ENCODE measurements around the gene KCNQ1. TPM values are rescaled to one million over a fixed set of nuclear protein-coding genes. Genes with fewer than 3 reads are reported as not detected.

KCNQ1 gene
- total RNA-seq, 1 experiment from 2014 or later = 9.2 TPM

- intact Hi-C loops (cut with micrococcal nuclease; ENCODE audit: unreplicated experiment) = no loop called here
- Mint-ChIP-seq H3K4me3 (ENCODE audit: low read depth, unreplicated experiment) (no peak overlapping the region), H3K27me3 (ENCODE audit: unreplicated experiment) (peaks cover 20% of the 10 kb centered on the region), H3K9me3 (ENCODE audit: low read depth, unreplicated experiment) (no peaks in the 10 kb centered on the region), H3K4me1 (ENCODE audit: low read depth, unreplicated experiment) (no peaks in the 10 kb centered on the region), H3K36me3 (ENCODE audit: insufficient read depth, unreplicated experiment) (no peaks in the 10 kb centered on the region), H3K27ac (ENCODE audit: unreplicated experiment) (no peak overlapping the region)
- DNase-seq = no peak
- CTCF ChIA-PET = no interaction called here
- TF ChIP-seq CTCF (IDR thresholded peaks at IDR 0.05; ENCODE audit: unreplicated experiment) = no peak
- BruUV-seq (replicated peaks) = no TSS peak
Measured at GRCh38 chr11:2592559-2593392, 148.0 kb downstream of the KCNQ1 start.

GRCh38 chr11:2593393-2593950 lies 148.7 kb downstream of the KCNQ1 start:
- H3K27ac Mint-ChIP-seq (ENCODE audit: unreplicated experiment) = no peak overlapping the region
- TF ChIP-seq CTCF (IDR thresholded peaks at IDR 0.05; ENCODE audit: unreplicated experiment) = no peak
- no peak for DNase-seq
- H3K9me3 Mint-ChIP-seq (ENCODE audit: low read depth, unreplicated experiment) = no peaks in the 10 kb centered on the region
- CTCF ChIA-PET = no interaction called here
- H3K27me3 Mint-ChIP-seq (ENCODE audit: unreplicated experiment) = peaks cover 20% of the 10 kb centered on the region
- intact Hi-C loops (cut with micrococcal nuclease; ENCODE audit: unreplicated experiment) = no loop called here
- BruUV-seq (replicated peaks) = no TSS peak
- no peaks in the 10 kb centered on the region for H3K36me3 Mint-ChIP-seq (ENCODE audit: insufficient read depth, unreplicated experiment)
- H3K4me1 Mint-ChIP-seq (ENCODE audit: low read depth, unreplicated experiment) = no peaks in the 10 kb centered on the region
- H3K4me3 Mint-ChIP-seq (ENCODE audit: low read depth, unreplicated experiment) = no peak overlapping the region

- intact Hi-C loops (cut with micrococcal nuclease; ENCODE audit: unreplicated experiment) = no loop called here
- Mint-ChIP-seq H3K27ac (ENCODE audit: unreplicated experiment) (no peak overlapping the region), H3K27me3 (ENCODE audit: unreplicated experiment) (peaks cover 20% of the 10 kb centered on the region), H3K36me3 (ENCODE audit: insufficient read depth, unreplicated experiment) (no peaks in the 10 kb centered on the region), H3K9me3 (ENCODE audit: low read depth, unreplicated experiment) (no peaks in the 10 kb centered on the region), H3K4me3 (ENCODE audit: low read depth, unreplicated experiment) (no peak overlapping the region), H3K4me1 (ENCODE audit: low read depth, unreplicated experiment) (no peaks in the 10 kb centered on the region)
- CTCF ChIA-PET = no interaction called here
- no TSS peak for BruUV-seq (replicated peaks)
- no peak for DNase-seq
- no peak for TF ChIP-seq CTCF (IDR thresholded peaks at IDR 0.05; ENCODE audit: unreplicated experiment)
Measured at GRCh38 chr11:2594267-2594666, 149.5 kb downstream of the KCNQ1 start.

GRCh38 chr11:2595204-2595603 lies 150.4 kb downstream of the KCNQ1 start:
- no peak for DNase-seq
- BruUV-seq (replicated peaks) = no TSS peak
- H3K27me3 Mint-ChIP-seq (ENCODE audit: unreplicated experiment) = peaks cover 20% of the 10 kb centered on the region
- no peak overlapping the region for H3K27ac Mint-ChIP-seq (ENCODE audit: unreplicated experiment)
- CTCF ChIA-PET = no interaction called here
- no peak for TF ChIP-seq CTCF (IDR thresholded peaks at IDR 0.05; ENCODE audit: unreplicated experiment)
- H3K36me3 Mint-ChIP-seq (ENCODE audit: insufficient read depth, unreplicated experiment) = no peaks in the 10 kb centered on the region
- H3K4me3 Mint-ChIP-seq (ENCODE audit: low read depth, unreplicated experiment) = no peak overlapping the region
- no peaks in the 10 kb centered on the region for H3K4me1 Mint-ChIP-seq (ENCODE audit: low read depth, unreplicated experiment)
- no peaks in the 10 kb centered on the region for H3K9me3 Mint-ChIP-seq (ENCODE audit: low read depth, unreplicated experiment)
- intact Hi-C loops (cut with micrococcal nuclease; ENCODE audit: unreplicated experiment) = no loop called here

All from Calu3 (cell line).